Anterior cingulate cortex (tissue), 58 donors: ENCODE results near the gene SERPINE3.

Source experiments
- DNase-seq, 58 donors: peaks; one replicate each; lab custom pipeline; 2025; lab: John Stamatoyannopoulos, UW

Gene SERPINE3

DNA sequence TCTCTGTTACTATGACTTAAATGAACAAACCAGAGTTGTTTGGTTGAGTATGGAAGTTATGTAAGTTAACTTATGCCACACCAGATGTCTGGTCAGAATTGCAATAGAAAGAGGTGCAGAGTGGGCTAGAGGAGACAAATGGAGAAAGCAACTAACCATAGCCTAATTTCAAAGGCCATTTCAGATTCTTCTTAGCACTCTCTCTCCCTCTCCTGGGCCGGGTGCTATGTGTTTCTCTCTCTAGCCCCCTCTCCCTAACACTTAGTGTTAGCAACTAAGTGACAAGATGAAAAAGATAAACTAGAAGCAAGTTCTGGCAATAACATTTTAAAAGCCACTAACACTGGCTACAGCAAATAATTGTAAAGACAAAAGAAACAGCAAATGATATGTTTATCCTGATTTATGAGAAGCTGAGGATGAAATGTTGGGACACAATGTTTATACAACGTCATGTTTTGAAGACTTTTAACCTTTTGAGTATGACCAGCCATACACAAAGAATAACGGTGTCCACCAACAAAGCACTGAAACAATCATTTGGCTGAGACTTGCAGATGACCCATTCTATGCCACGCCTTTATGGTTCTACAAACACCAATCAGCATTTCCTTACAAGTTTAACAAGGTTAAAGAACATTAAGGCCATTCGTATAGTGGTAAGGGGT lies 18.6 kb downstream of the SERPINE3 start:
- DNase-seq: peak in 2 of 58 donors; percentile 17 to 20

DNA sequence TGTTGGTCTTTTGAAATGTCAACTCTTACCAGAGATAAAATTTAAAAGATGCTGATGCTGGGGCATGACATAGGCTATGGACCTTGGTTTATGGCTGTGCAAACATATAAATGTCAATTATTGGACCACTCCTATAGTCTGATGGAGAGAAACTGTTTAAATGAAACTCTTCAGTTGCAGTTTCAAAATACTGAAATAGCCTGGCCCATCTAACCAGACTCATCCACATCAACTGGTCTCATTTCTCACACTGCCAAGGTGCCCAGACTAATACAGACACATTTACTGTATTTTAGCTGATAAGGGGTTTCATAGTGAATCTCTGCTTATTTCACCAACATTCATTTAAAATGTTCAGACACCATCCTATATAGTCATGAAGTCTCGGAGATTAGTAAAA lies 19.9 kb downstream of the SERPINE3 start:
- no peak for DNase-seq

DNA sequence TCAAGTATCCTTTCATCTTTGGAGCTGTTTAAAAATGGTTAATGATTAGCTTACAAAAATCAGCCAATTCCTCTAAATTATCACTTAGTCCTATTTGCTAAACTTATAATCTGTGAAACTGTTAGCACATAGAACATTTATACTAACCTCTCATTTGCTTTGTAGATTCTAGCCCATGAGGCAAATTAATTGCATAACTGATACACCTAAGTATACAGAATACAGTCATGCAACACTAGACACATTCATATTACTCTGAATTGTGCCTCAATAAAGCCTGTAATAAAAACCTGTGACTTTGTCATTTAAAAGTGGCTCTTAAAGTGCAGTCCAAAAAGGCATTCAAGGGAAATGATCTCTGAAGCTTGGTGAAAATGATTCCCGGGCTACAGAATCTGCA lies 21.0 kb downstream of the SERPINE3 start:
- no peak for DNase-seq

DNA sequence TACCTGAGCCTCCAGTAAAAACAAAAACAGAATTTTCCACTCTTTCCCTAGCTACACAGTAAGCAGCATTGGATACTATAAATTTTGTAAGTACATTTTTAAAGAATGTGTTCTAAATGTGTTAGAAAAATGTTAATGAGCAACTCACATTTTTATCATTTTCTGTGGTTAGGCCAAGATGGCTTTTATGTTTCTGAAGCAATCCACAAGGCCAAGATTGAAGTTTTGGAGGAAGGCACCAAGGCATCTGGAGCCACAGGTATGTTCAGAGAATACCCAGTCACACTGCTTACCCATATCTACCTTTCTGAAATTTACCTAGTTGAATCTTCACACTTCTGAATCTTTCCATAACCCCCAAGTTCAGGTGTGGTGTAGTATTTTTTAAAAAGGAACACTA lies 21.6 kb downstream of the SERPINE3 start:
- no peak for DNase-seq

DNA sequence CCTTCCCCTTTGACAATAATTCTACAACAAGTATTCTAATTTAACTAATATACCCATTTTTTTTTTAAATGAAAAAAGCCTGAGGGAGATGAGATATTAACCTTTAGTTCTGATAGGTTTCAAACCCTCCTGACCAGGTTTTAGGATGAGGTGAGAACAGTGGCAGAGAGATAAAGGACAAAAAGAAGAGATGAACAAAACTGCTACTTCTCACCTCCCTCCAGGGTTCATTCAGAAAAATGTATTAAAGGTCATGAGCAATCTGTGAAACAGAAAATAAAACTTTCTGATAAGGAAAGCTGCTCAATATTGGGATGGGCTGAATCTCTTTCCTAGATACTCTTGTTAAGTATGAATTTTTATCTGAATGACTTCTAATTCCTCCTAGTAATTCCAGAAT lies 24.1 kb downstream of the SERPINE3 start:
- DNase-seq: no peak

DNA sequence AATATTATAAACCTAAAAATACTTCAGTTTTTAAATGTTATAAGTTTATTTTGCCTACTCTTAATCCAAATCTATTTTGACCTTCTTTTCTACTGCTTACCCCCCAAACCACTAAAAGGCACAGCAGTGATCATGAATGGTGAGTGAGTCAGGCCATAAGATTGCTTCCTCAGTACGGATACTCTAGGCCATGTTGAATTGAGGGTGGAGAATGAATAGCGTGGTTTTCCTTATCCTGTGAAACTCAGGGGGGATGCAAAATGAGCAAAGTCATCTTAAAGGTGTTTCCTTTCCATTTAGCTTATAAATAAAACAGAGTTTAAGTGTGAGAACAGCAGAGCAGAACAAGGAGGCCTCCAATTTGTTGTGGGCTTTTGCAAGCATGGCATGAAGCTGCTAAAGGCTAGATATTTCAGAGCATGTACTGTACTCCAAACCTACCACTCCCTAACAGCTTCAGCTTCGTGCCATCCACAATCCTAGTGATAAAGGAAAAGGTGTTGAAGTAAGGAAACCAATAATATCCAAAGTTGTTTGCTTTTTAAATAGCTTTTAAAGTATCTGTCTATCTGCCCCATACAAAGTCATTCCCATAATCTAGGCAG lies 25.0 kb downstream of the SERPINE3 start:
- DNase-seq: no peak

DNA sequence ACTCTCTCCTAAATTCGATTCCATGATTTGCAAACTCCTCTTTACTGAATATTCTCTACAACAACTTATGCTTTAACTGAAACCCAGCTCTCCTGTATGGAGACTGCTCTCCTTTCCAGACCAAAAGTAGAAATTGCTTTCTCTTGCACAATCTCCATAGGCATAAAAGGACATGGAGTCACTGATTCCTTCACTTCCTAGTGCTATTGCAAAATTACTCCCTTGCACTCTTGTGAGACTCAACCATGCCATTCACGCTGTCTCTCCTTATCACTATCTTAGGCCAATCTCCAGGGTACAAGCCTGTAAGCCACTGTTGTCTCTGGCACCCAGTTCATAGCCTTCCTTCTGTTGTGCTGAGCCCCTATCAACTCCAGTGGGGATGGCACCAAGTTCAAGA lies 30.6 kb downstream of the SERPINE3 start:
- no peak for DNase-seq

DNA sequence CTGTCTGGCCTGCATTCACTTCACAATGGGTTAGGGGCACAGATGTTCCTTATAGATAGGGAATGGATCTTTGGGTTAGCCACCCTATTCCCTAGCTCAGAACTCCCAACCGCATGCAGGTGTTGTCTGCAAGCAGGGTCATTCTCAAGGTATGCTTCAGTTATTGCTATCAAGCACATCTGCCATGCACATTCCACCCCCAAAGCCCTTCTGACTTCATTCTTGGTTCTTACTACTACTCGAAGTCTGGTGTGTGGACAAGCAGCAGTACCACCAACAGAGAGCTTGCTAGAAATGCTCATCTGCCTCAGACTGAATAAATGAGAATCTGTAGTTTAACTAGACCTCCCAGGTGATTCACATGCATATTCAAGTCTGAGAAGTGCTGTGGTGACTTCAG lies 31.3 kb downstream of the SERPINE3 start:
- no peak for DNase-seq

DNA sequence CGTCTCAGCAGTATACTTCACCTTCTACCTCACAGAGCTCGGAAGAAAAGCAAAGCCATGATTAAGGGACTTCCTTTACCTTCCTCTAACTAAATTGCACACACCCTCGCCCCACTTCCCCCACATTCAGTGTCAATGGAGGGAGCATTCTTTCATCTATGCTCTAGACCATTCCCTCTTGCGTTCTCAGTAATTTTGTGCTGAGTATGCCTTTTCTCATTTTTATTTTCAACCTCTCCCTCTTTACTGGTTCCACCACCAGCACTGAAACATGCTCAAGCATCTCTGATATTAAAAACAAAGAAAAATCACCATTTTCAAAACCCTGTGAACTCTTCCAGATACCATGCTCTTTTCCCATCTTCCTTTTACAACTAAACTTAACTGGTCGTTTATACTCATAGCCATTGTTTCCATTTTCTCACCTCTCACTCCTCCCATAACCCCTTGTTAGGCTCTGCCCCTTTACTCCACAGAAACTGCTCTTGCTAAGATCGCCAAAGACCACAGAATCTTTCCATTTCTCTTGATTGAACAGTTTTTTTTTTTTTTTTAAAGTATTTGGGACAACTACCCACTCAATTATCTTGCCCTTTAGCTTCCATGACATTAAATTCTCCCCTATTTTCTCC lies 32.4 kb downstream of the SERPINE3 start:
- DNase-seq: no peak

DNA sequence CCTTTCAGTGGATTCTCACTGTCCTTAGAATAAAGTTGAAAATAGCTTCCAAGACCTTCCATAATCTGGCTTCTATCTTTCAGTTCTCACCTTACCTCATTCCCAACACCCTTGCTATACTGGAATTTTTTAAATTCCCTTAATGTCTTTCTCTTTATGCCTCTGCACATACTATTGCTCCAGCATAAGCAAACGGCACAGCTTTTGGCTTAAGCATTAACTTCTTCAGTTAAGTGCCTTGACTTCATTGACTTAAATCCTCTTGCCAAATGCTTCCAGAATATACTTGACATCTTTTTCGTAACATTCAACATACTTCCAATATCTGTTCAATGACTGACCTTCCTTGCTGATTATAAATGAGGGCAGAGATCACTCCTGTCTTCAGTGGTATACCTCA lies 34.0 kb downstream of the SERPINE3 start:
- DNase-seq: no peak

DNA sequence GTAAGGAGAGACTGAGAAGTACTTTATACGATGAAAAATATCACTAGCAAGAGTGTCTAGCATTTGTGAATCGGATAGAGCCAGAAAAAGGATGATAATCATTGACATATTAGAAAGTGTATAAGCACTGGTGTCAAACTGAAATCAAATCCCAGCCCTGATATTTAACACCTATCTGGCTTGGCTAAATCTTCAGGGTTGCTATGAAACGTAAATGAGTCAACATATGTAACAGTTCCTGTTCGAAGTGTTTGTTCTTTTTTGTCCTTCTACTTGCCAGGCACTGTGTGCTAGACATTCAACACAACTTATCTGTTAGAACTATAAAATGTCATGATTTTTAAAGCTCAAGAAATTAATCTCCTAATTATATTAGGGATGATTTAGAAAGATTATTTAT lies 40.8 kb downstream of the SERPINE3 start:
- no peak for DNase-seq

DNA sequence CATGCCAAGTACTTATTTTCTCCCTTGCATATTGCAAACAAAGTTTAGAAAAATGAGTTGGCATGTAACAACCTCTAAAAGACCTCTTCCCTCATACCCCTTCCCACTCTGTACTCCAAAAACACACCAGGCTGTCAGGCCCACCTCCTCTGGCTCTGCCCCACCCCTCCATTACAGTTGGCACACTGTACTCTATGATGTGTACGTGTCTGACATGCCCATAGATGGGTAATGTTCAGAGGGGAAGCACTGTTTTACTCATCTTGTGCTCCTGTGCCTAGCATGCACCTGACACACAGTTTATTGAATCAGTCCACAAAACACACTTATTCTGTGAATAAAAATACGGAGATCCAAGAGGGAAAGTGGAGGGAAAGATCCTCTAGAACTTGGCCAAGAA lies 45.6 kb downstream of the SERPINE3 start:
- no peak for DNase-seq

DNA sequence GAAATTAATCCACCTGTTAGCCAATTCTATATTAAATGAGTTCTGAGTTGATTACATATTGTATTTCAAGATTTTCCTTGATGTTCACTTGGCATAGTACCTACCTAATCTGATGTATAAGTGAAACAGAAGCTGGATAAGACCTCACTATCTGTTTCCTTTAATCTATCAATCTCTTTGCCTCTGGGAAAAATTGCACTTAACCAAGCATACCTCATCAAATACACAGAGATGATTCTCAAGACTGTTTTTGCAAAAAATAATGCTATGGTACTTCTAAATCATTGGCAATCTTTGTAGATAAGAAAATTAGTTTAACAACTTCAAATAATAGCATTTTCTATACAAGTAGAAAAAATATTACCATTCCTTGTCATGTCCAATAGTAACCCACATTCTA lies 55.2 kb downstream of the SERPINE3 start:
- DNase-seq: no peak

DNA sequence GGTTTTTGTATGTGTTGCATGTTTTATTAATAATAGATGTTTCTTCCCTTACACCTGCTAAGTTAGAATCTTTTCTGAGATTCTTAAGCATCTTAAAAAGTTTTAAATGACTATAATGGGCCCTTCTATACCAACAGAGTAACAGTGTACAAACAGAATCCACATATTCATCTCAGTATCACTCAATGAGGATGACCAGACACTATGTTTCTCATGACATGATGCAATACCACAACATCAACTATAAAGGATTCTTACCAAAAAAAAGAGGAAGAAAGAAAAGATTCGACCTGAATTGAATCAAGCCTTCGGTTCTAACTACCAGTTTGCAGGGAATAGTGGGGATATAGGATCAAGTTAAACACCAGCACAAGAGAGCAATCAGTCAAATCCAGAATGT lies 56.9 kb downstream of the SERPINE3 start:
- no peak for DNase-seq

DNA sequence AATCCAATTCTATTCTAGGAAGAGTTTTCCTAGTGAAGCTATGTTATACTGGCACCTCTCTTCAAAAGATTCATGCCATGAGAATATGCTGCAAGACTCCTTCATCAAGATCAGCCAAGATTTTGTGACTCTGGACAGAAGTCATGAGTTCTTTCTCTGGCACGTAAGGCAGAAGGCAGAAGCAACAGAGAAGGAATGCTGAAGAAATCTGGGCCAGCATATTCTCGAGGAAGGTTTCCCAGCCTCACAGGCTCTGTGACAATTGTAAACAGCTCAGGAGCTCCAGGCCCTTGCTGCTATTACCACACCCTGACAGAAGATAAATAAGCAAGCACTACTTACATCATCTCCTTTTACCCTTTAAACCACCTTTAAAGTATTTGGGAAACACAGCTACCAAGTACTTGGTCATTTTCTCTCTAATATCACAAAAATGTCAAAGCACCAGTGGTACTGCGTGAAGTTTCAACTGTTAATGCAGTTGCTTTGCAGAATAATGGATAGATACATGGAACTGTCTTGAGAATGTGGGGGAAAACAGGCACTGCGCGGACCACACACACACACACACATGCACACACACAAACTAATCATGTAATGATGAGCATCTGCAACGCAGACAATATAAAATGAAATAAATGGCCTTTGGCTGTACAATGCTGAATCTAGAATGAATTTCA lies 57.9 kb downstream of the SERPINE3 start:
- peak in 9 of 58 donors; percentile 0 to 33 (median 1) for DNase-seq

DNA sequence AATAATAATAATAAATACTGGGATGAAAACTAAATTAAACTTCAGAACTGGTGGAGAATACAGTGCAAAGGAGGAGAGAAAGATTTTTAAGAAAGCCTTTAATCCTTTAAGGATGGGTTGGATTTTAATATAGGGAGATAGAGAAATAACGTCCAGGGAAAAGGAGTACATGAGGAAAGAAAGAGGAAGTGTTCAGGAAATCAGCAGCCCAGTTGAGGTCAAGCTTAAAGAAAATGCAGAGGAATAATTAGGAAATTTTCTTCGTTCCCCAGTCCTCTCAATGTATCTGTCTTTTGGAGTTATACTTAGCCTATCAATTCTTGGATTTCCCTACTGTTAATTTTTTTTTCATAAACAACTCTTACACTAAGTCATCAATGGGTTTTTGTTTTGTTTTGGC lies 65.7 kb downstream of the SERPINE3 start:
- no peak for DNase-seq

DNA sequence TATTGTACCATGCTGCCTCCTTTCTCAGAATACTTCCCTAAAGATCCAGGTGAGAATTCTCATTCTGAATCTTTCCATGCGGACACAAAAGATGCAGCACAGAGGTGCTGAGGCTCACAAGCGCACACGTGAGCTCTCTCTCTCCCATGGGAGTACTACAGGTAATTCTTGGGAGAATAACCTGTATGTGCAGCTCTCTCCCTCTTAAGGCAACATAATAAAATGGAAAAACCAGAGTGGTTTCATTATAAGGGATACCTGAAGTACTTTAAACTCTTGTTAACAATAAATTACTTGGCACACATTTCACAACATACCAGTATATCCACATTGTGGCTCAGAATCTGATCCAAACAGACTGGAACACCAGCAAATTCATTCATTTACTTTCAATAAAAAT lies 72.9 kb downstream of the SERPINE3 start:
- no peak for DNase-seq
